ENCODE results near the gene ENTR1. TPM values are rescaled to one million over a fixed set of nuclear protein-coding genes. Genes with fewer than 3 reads are reported as not detected.

ENTR1 gene
- total RNA-seq, 1 donor from 2014 or later, result 34.9 TPM

DNA sequence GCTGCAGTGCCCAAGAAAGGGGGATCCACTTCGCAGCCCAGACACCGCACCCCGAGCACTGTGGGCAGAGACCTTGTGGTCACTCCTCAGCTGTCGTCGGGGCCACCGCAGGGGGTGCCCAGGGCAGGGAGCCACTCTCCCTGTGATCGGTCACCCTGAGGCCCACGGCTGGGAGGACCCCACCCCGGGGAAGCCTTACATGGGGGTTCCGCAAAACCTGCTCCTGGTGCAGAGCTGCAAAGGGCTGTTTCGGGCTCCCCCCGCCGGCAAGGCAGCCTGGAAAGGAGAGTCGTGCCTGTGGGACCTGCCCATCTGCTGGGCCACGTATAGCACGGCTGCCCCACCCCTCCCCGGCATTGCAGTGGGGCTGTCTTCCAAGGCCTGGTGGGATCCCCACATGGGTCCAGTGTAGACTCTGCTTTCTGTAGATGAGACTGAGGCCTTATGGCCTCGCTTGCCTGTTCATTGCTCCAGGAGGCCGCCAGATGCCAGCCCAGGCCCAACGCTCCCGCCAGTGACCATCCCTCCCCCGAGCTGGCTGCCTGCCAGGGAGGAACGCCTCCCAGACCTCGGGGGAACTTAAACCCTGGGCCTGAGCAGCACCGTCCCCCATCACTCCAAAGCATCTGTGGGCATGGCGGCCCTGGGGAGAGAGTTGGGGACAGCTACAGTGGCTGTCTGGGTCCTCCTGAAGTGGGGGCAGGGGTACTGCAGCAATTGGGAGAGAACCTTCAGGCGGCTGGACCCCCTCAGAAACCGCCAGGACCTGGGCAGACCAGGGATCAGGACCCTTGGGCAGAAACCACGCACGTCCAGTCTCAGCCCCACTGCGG is 45.3 kb downstream of the ENTR1 start:
- Histone ChIP-seq H4K20me1 (ENCODE audit: low read depth) (peaks cover 10% of the 10 kb centered on the region), H2AFZ (replicated peaks) (no peak overlapping the region), H3K9ac (no peak overlapping the region), H3K4me3 (no peak overlapping the region), H3K4me2 (no peak overlapping the region), H3K9me3 (ENCODE audit: low read depth) (no peaks in the 10 kb centered on the region), H3K4me1 (no peaks in the 10 kb centered on the region), H3K27ac (no peak overlapping the region), H3K36me3 (no peaks in the 10 kb centered on the region), H3K79me2 (ENCODE audit: low read depth) (no peaks in the 10 kb centered on the region), H3K27me3 (no peaks in the 10 kb centered on the region), H3F3A (ENCODE audit: low read depth) (no peaks in the 10 kb centered on the region)
- Mint-ChIP-seq H3K36me3 (no peaks in the 10 kb centered on the region), H3K9me3 (no peaks in the 10 kb centered on the region), H3K4me1 (peaks cover 4% of the 10 kb centered on the region), H3K27ac (no peak overlapping the region), H3K27me3 (ENCODE audit: insufficient read depth, low read depth) (peaks cover 6% of the 10 kb centered on the region), H3K4me3 (peak overlapping the region; percentile 48)
- no peak for DNase-seq (ENCODE audit: low spot score)
- no peak for TF ChIP-seq EZH2phosphoT487 (IDR thresholded peaks at IDR 0.05)
- TF ChIP-seq EZH2 (IDR thresholded peaks at IDR 0.05), result no peak
- TF ChIP-seq, protein P1, sequence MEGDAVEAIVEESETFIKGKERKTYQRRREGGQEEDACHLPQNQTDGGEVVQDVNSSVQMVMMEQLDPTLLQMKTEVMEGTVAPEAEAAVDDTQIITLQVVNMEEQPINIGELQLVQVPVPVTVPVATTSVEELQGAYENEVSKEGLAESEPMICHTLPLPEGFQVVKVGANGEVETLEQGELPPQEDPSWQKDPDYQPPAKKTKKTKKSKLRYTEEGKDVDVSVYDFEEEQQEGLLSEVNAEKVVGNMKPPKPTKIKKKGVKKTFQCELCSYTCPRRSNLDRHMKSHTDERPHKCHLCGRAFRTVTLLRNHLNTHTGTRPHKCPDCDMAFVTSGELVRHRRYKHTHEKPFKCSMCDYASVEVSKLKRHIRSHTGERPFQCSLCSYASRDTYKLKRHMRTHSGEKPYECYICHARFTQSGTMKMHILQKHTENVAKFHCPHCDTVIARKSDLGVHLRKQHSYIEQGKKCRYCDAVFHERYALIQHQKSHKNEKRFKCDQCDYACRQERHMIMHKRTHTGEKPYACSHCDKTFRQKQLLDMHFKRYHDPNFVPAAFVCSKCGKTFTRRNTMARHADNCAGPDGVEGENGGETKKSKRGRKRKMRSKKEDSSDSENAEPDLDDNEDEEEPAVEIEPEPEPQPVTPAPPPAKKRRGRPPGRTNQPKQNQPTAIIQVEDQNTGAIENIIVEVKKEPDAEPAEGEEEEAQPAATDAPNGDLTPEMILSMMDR (IDR thresholded peaks at IDR 0.05), result no peak

DNA sequence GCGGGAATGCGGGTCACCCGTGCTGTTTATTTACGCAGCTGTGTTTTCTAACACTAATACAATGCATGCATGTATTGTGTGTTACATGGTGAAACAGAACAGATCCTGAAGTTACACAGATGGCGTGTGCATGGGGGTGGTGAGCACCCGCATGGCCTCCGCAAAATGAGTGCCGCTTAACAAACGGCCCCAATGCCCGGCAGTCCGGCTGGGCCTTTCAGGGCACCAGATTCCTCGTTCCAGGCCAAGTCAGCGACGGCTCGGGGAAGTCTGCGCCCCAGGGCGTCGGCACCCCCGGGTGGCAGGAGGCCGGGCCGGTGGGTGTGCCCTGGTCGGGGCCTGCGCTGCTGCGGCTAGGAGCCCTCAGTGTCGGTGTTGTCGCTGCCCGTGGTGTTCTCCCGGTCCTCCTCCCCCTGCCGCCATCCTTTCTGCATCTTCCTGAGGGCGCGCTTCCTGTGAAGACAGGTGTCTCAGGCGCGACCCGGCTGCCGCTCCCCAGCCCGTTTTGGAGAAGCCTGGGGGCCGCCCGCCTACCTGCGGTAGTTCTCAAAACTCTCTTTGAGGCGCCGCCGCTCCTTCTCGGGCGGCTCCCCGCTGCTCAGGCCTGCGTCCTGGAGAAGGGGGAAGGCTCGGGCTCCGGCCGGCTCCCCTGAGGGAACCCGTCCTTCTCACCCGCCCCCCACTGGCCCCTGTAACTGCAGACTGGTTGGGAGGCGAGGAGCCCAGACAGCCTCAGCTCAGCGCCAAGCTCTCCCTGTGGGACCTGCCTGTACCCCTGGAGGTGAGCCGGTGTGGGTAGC is 46.3 kb downstream of the ENTR1 start:
- Histone ChIP-seq H3K9ac (no peak overlapping the region), H3K27ac (no peak overlapping the region), H2AFZ (replicated peaks) (no peak overlapping the region), H3F3A (ENCODE audit: low read depth) (no peaks in the 10 kb centered on the region), H3K36me3 (no peaks in the 10 kb centered on the region), H3K79me2 (ENCODE audit: low read depth) (no peaks in the 10 kb centered on the region), H4K20me1 (ENCODE audit: low read depth) (peaks cover 10% of the 10 kb centered on the region), H3K4me1 (no peaks in the 10 kb centered on the region), H3K4me3 (no peak overlapping the region), H3K27me3 (no peaks in the 10 kb centered on the region), H3K9me3 (ENCODE audit: low read depth) (no peaks in the 10 kb centered on the region), H3K4me2 (no peak overlapping the region)
- Mint-ChIP-seq H3K9me3 (no peaks in the 10 kb centered on the region), H3K27ac (no peak overlapping the region), H3K27me3 (ENCODE audit: insufficient read depth, low read depth) (peaks cover 6% of the 10 kb centered on the region), H3K36me3 (no peaks in the 10 kb centered on the region), H3K4me3 (peak overlapping the region; percentile 77), H3K4me1 (peaks cover 4% of the 10 kb centered on the region)
- DNase-seq (ENCODE audit: low spot score), result no peak
- TF ChIP-seq EZH2 (IDR thresholded peaks at IDR 0.05) (no peak), EZH2phosphoT487 (IDR thresholded peaks at IDR 0.05) (no peak)
- TF ChIP-seq, protein P1 (IDR thresholded peaks at IDR 0.05), result no peak

- Mint-ChIP-seq H3K27me3 (ENCODE audit: insufficient read depth, low read depth) (peaks cover 6% of the 10 kb centered on the region), H3K27ac (no peak within 1 kb of the TSS), H3K4me1 (peaks cover 4% of the 10 kb centered on the region), H3K9me3 (no peaks in the 10 kb centered on the region), H3K36me3 (no peaks in the 10 kb centered on the region), H3K4me3 (peak within 1 kb of the TSS; percentile 86)
- Histone ChIP-seq H3F3A (ENCODE audit: low read depth) (no peaks in the 10 kb centered on the region), H4K20me1 (ENCODE audit: low read depth) (peaks cover 10% of the 10 kb centered on the region), H3K9ac (no peak within 1 kb of the TSS), H3K4me2 (peak within 1 kb of the TSS; percentile 84), H3K27ac (peak within 1 kb of the TSS; percentile 86), H3K36me3 (no peaks in the 10 kb centered on the region), H3K4me1 (no peaks in the 10 kb centered on the region), H3K27me3 (no peaks in the 10 kb centered on the region), H3K79me2 (ENCODE audit: low read depth) (no peaks in the 10 kb centered on the region), H3K4me3 (peak within 1 kb of the TSS; percentile 97), H3K9me3 (ENCODE audit: low read depth) (no peaks in the 10 kb centered on the region), H2AFZ (replicated peaks) (no peak within 1 kb of the TSS)
- TF ChIP-seq EZH2 (IDR thresholded peaks at IDR 0.05), result no peak
- TF ChIP-seq, protein P1 (IDR thresholded peaks at IDR 0.05), result peak; percentile 91
- DNase-seq (ENCODE audit: low spot score), result peak; percentile 96
Observed at GRCh38 chr9:136363106-136363948, 47.1 kb downstream of the ENTR1 start, which contains the start of gene DNLZ. DNLZ (minus strand) TSS chr9:136363744; CDS start chr9:136363714, 30 bp downstream.
